HCT116 (cell line): ENCODE results near the gene ZNF605. TPM values are rescaled to one million over a fixed set of nuclear protein-coding genes. Genes with fewer than 3 reads are reported as not detected.

Source experiments
- ATAC-seq: fragments of 200-7000 bp; cut with Tn5 transposase; 2 replicates; pipeline ENCODE4 v1.9.1; 2020; ENCODE audit warnings: mild to moderate bottlenecking, moderate library complexity
- BruUV-seq: library from RNA; stranded (reverse); fragments of 400-500 nt; replicated peaks from 2 replicates; lab custom pipeline; 2021; lab: Mats Ljungman, UMichigan
- CTCF ChIA-PET: fragments of 300-600 bp; sonication (Branson Sonifier 250); formaldehyde crosslinking; loops from one replicate; lab custom pipeline; 2021; ENCODE audit warnings: antibody characterized with exemption; lab: Charles Lee
- POLR2A ChIA-PET: fragments of 300-600, 350-600 bp; sonication (Branson Sonifier 250); formaldehyde crosslinking; loops from one replicate; lab custom pipeline; 2021; ENCODE audit warnings: antibody characterized with exemption; lab: Charles Lee
- RAD21 ChIA-PET, 2 experiments: fragments of 300-600 bp; sonication (Branson Sonifier 250); formaldehyde crosslinking; loops; one replicate each; lab custom pipeline; 2023; ENCODE audit warnings: low total read pairs in 2 of 2; ENCODE audit not compliant: uncharacterized antibody in 2 of 2, unreplicated experiment in 2 of 2, low non-redundant PET in 1 of 2; lab: Charles Lee
- DNase-seq: peaks from one replicate; pipeline ENCODE4 v3.0.0-alpha.2; 2010; ENCODE audit warnings: low read depth, low spot score
- H2AFZ ChIP-seq: fragments of 200-600 bp; shearing (Covaris generic), sonication (generic); 2 replicates; pipeline ENCODE4 v1.6.1; 2017; ENCODE audit warnings: low read depth, mixed run types, mixed read lengths, antibody characterized with exemption, low read length; ENCODE audit not compliant: poor library complexity, severe bottlenecking
- H3K27ac ChIP-seq: 2 replicates; pipeline ENCODE4 v1.5.1; 2012; ENCODE audit warnings: low read depth, low read length
- H3K27me3 ChIP-seq: fragments of 200-600 bp; sonication (generic); 2 replicates; pipeline ENCODE4 v1.6.1; 2016; ENCODE audit warnings: mixed run types, low read length, mixed read lengths; ENCODE audit not compliant: insufficient read depth
- H3K36me3 ChIP-seq, 2 experiments: fragments of 200-500 bp in 1 of 2; fragments of 200-600 bp in 1 of 2; sonication (Bioruptor generic) in 1 of 2; sonication (generic) in 1 of 2; 2 replicates each; pipeline versions ENCODE4 v1.5.1 to v1.6.1; 2014 to 2016; ENCODE audit warnings: low read length in 2 of 2, inconsistent platforms in 1 of 2, mixed read lengths in 1 of 2, mixed run types in 1 of 2; ENCODE audit not compliant: insufficient read depth in 2 of 2, control insufficient read depth in 1 of 2
- H3K4me1 ChIP-seq, 2 experiments: fragments of 200-600 bp in 1 of 2; sonication (generic) in 1 of 2; 2 replicates each; pipeline versions ENCODE4 v1.5.1 to v1.6.1; 2012 to 2017; ENCODE audit warnings: low read length in 2 of 2, inconsistent platforms in 1 of 2, mild to moderate bottlenecking in 1 of 2, mixed read lengths in 1 of 2, mixed run types in 1 of 2, moderate library complexity in 1 of 2; ENCODE audit not compliant: insufficient read depth in 2 of 2, control insufficient read depth in 1 of 2
- H3K4me2 ChIP-seq: fragments of 200-600 bp; sonication (generic); 2 replicates; pipeline ENCODE4 v1.6.1; 2017; ENCODE audit warnings: mixed run types, low read length, mixed read lengths
- H3K4me3 ChIP-seq, 2 experiments: fragments of 200-600 bp in 1 of 2; sonication (generic) in 1 of 2; replicated peaks in 1 of 2; 2 replicates each; pipeline ENCODE4 v1.5.1; 2011 to 2016; ENCODE audit warnings: low read length in 2 of 2, control low read depth in 1 of 2, low read depth in 1 of 2, mild to moderate bottlenecking in 1 of 2, mixed read lengths in 1 of 2, mixed run types in 1 of 2
- H3K79me2 ChIP-seq: fragments of 200-600 bp; sonication (generic); 2 replicates; pipeline ENCODE4 v1.6.1; 2017; ENCODE audit warnings: mild to moderate bottlenecking, mixed run types, low read length, moderate library complexity, mixed read lengths; ENCODE audit not compliant: insufficient read depth
- H3K9ac ChIP-seq: fragments of 200-600 bp; sonication (generic); 2 replicates; pipeline ENCODE4 v1.6.1; 2016; ENCODE audit warnings: low read length, mixed read lengths
- H3K9me2 ChIP-seq: fragments of 200-600 bp; sonication (generic), shearing (Covaris generic); 2 replicates; pipeline ENCODE4 v1.6.1; 2017; ENCODE audit warnings: mixed run types, mild to moderate bottlenecking, moderate library complexity; ENCODE audit not compliant: insufficient read depth
- H3K9me3 ChIP-seq, 2 experiments: fragments of 200-500 bp in 1 of 2; fragments of 200-600 bp in 1 of 2; sonication (Bioruptor generic) in 1 of 2; sonication (generic) in 1 of 2; 2 replicates each; pipeline ENCODE4 v1.6.1; 2014 to 2017; ENCODE audit warnings: low read length in 2 of 2, mixed read lengths in 2 of 2, inconsistent platforms in 1 of 2, low read depth in 1 of 2, mild to moderate bottlenecking in 1 of 2, mixed run types in 1 of 2, moderate library complexity in 1 of 2; ENCODE audit not compliant: control insufficient read depth in 1 of 2, insufficient read depth in 1 of 2
- H4K20me1 ChIP-seq: fragments of 200-600 bp; sonication (generic), shearing (Covaris generic); 2 replicates; pipeline ENCODE4 v1.6.1; 2017; ENCODE audit warnings: mixed run types, mild to moderate bottlenecking, moderate library complexity; ENCODE audit not compliant: insufficient read depth
- CBX3 ChIP-seq: IDR thresholded peaks from 2 replicates; pipeline ENCODE4 v1.6.1; 2012; ENCODE audit warnings: low read depth
- EGR1 ChIP-seq: IDR thresholded peaks from 2 replicates; pipeline ENCODE4 v1.6.1; 2012; ENCODE audit warnings: low read depth
- ELF1 ChIP-seq: IDR thresholded peaks from 2 replicates; pipeline ENCODE4 v1.6.1; 2012; ENCODE audit warnings: low read depth, borderline replicate concordance
- EZH2 ChIP-seq: fragments of 200-600 bp; sonication (generic); IDR thresholded peaks from 2 replicates; pipeline ENCODE4 v1.6.1; 2017; ENCODE audit warnings: antibody characterized with exemption, mixed run types
- FOSL1 ChIP-seq: IDR thresholded peaks from 2 replicates; pipeline ENCODE4 v1.6.1; 2012; ENCODE audit warnings: low read depth
- POLR2AphosphoS5 ChIP-seq: IDR thresholded peaks from 2 replicates; pipeline ENCODE4 v1.6.1; 2011; ENCODE audit warnings: mild to moderate bottlenecking, low read depth, low read length, moderate library complexity
- RAD21 ChIP-seq: IDR thresholded peaks from 2 replicates; pipeline ENCODE4 v1.6.1; 2012; ENCODE audit warnings: low read depth, mild to moderate bottlenecking
- SIN3A ChIP-seq: IDR thresholded peaks from 2 replicates; pipeline ENCODE4 v1.6.1; 2012; ENCODE audit warnings: low read depth
- SRF ChIP-seq: IDR thresholded peaks from 2 replicates; pipeline ENCODE4 v1.6.1; 2012; ENCODE audit warnings: low read depth
- TCF7L2 ChIP-seq: IDR thresholded peaks from 2 replicates; pipeline ENCODE4 v1.7.0; 2011; ENCODE audit warnings: borderline replicate concordance, inconsistent platforms; ENCODE audit not compliant: insufficient read depth, insufficient read length; ENCODE audit errors: extremely low read depth
- intact Hi-C: fragments of 100-400 bp; cut with micrococcal nuclease; formaldehyde crosslinking; loops from 2 replicates; pipeline ENCODE4 v1.10.0; 2022
- total RNA-seq: library from RNA; stranded (reverse); gene quantifications from one replicate; pipeline ENCODE4 v1.2.1, GENCODE V29; 2021; ENCODE audit not compliant: unreplicated experiment
- TF ChIP-seq, protein P1 (sequence below): IDR thresholded peaks from 2 replicates; pipeline ENCODE4 v1.6.1; 2012
- TF ChIP-seq, protein P2 (sequence below): IDR thresholded peaks from 2 replicates; pipeline ENCODE4 v1.6.1; 2012; ENCODE audit warnings: low read depth

Gene ZNF605
- total RNA-seq, 1 experiment from 2014 or later = 0.02 TPM

DNA sequence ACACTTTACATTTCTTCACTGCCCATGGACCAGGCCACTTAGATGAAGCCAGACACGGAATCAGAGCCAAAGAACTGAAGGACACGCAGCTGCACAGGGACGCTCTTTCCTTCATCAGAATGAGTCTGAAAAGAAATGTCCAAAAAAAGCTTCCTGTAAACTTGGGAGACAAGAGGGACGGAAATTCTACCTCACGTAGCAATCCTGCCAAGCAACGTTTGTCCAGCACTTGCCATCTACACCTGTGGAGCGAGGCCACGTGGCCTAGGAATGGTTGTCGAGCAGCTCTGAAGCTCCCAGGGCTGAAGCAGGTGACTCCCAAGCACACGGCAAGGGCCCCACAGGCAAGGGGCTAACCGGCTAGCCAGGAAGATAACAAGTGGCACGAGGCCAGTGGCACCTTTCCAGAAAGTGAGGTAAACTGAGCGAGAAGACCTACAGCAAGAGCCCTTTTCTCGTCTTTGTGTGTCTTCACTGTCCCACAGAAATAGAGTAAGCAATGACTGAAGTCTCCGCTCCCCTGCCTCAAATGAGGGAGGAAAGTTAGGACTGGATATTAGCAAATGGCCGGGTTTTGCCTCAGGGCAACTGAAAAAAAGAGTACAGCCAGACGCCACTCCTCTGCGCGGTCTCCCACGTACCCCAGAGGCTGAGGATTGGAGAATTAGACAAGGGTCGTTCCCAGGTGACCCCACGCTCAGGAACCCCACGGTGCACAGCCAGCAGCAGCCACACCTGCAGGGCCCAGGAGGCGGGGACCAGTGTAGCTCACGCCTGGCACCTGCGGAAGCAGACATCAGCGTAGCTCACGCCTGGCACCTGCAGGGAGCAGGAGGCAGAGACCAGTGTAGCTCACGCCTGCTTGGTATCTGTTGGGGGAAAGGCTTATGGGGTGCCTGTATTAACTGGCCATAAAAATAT, 7.7 kb downstream of the ZNF605 start:
- CTCF ChIA-PET = no interaction called here
- H2AFZ ChIP-seq = no peak overlapping the region
- H3K9me3 ChIP-seq = peaks cover 12 to 20% of the 10 kb centered on the region in 2 experiments; a peak in 2 of 4 replicates
- H3K9ac ChIP-seq = no peak overlapping the region
- H3K36me3 ChIP-seq = no peaks in the 10 kb centered on the region
- DNase-seq (no peak), ATAC-seq (no peak)
- H3K4me1 ChIP-seq = no peaks in the 10 kb centered on the region
- H3K9me2 ChIP-seq = no peaks in the 10 kb centered on the region
- POLR2A ChIA-PET = no interaction called here
- no peaks in the 10 kb centered on the region for H4K20me1 ChIP-seq
- RAD21 ChIA-PET = no interaction called here
- intact Hi-C loops = no loop called here
- no peak overlapping the region for H3K4me3 ChIP-seq
- H3K4me2 ChIP-seq = no peak overlapping the region
- H3K27me3 ChIP-seq = no peaks in the 10 kb centered on the region
- no peak overlapping the region for H3K27ac ChIP-seq
- BruUV-seq = no TSS peak
- H3K79me2 ChIP-seq = no peaks in the 10 kb centered on the region
- TF ChIP-seq TCF7L2 (no peak), RAD21 (no peak)
- TF ChIP-seq, protein P1, sequence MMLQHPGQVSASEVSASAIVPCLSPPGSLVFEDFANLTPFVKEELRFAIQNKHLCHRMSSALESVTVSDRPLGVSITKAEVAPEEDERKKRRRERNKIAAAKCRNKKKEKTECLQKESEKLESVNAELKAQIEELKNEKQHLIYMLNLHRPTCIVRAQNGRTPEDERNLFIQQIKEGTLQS = no peak

DNA sequence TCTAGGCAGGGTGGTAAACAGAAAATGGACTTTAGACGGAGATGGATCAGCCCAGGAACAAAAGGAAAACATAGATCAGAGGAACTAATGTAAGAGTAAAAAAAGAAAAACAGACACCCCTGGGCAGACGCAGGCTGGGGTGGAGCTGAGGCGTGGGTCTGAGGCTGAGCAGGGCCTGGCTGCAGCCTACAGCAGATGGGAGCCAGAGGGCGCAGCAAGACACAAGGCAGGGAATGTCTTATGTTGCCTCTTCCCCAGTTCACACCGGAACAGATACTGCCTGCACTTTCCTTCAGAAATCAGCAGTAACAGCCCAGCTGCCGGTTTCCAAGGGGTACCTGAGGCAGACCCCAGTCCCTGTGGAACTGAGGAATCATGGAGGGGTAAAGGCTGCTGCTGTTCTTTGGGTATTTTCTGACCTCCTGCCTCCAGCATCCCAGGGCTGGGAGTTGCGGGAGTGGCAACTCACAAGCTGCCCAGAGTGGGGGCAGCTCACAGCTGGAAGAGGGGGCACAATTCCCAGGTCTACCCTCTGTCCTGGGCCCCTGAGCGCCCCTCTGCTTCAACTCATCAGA, 9.8 kb downstream of the ZNF605 start:
- CTCF ChIA-PET = no interaction called here
- intact Hi-C loops = no loop called here
- Histone ChIP-seq H3K4me3 (no peak overlapping the region), H3K79me2 (no peaks in the 10 kb centered on the region), H3K9ac (no peak overlapping the region), H3K36me3 (no peaks in the 10 kb centered on the region), H3K9me3 (peaks cover 12 to 24% of the 10 kb centered on the region in 2 experiments; a peak in 2 of 4 replicates), H3K9me2 (no peaks in the 10 kb centered on the region), H3K27me3 (no peaks in the 10 kb centered on the region), H3K4me2 (no peak overlapping the region), H3K4me1 (no peaks in the 10 kb centered on the region), H3K27ac (no peak overlapping the region), H4K20me1 (no peaks in the 10 kb centered on the region), H2AFZ (no peak overlapping the region)
- POLR2A ChIA-PET = no interaction called here
- RAD21 ChIA-PET = no interaction called here
- no peak for ATAC-seq
- no TSS peak for BruUV-seq
- no peak for TF ChIP-seq ELF1
- TF ChIP-seq TCF7L2 = no peak
- no peak for TF ChIP-seq SRF
- no peak for TF ChIP-seq EZH2
- TF ChIP-seq, protein P2, sequence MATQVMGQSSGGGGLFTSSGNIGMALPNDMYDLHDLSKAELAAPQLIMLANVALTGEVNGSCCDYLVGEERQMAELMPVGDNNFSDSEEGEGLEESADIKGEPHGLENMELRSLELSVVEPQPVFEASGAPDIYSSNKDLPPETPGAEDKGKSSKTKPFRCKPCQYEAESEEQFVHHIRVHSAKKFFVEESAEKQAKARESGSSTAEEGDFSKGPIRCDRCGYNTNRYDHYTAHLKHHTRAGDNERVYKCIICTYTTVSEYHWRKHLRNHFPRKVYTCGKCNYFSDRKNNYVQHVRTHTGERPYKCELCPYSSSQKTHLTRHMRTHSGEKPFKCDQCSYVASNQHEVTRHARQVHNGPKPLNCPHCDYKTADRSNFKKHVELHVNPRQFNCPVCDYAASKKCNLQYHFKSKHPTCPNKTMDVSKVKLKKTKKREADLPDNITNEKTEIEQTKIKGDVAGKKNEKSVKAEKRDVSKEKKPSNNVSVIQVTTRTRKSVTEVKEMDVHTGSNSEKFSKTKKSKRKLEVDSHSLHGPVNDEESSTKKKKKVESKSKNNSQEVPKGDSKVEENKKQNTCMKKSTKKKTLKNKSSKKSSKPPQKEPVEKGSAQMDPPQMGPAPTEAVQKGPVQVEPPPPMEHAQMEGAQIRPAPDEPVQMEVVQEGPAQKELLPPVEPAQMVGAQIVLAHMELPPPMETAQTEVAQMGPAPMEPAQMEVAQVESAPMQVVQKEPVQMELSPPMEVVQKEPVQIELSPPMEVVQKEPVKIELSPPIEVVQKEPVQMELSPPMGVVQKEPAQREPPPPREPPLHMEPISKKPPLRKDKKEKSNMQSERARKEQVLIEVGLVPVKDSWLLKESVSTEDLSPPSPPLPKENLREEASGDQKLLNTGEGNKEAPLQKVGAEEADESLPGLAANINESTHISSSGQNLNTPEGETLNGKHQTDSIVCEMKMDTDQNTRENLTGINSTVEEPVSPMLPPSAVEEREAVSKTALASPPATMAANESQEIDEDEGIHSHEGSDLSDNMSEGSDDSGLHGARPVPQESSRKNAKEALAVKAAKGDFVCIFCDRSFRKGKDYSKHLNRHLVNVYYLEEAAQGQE = no peak
- TF ChIP-seq CBX3 = no peak
- no peak for TF ChIP-seq RAD21
- no peak for TF ChIP-seq EGR1
- no peak for TF ChIP-seq POLR2AphosphoS5
- TF ChIP-seq, protein P1 = no peak
- no peak for TF ChIP-seq SIN3A
- TF ChIP-seq FOSL1 = no peak
- DNase-seq = no peak
